LNCaP clone FGC (cell line): ENCODE results near the gene TNS4.

Source experiments
- DNase-seq: peaks from one replicate; pipeline ENCODE4 v3.0.0-alpha.2; 2011; ENCODE audit warnings: low read depth
- H3K4me3 ChIP-seq: 2 replicates; pipeline ENCODE4 v1.5.1; 2011; ENCODE audit warnings: mild to moderate bottlenecking, low read depth, low read length, control low read depth
- TF ChIP-seq, protein P1 (sequence below): IDR thresholded peaks from 2 replicates; pipeline ENCODE4 v1.5.1; 2012; ENCODE audit warnings: mild to moderate bottlenecking; ENCODE audit not compliant: control insufficient read depth, insufficient read depth; ENCODE audit errors: extremely low read depth

TNS4 gene

DNA sequence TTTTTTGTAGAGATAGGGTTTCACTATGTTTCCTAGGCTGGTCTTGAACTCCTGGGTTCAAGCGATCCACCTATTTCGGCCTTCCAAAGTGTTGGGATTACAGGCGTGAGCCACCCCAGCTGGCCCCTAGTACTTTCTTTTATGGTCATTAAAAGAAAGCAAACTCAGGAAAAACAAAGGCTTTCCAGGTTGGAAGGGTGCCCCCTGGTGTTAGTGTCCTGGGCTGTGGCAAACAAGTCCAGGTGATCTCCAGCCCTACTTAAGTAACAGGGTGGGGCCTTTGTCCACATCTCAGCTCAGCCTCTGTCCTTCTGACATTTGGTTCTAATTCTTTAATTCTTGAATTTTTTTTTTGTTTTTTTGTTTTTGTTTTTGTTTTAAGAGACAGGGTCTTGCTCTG, 51.2 kb downstream of the TNS4 start:
- no peak for DNase-seq

DNA sequence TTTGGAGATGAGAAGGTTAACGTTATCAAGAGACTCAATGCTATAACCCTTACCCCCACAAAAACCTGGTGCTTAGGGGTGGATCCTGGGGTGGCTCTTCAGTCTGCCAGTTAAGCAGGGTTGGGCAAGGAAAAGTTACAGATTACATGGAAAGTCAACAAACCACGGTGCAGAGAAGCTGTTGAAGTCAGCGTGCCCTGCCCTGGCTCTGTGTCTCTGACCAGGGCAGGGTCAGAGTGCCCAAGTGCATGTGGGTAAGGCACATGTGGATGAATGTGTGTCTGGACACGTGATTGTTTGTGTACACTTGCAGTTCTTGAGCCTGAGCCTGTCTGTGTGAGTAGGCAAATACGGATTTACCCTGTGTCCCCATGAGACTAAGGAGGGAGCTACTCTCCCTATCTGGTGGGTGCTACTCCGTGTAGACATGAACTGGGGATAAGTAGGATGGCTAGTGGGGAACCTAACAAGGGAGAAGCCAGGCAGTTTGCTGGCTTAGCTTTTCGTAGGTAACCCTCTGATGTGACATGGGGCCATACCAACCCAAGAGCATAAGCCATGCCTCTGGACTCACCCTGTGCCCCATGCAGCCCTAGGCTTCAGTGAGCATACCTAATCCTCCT, 52.7 kb downstream of the TNS4 start:
- H3K4me3 ChIP-seq: no peak overlapping the region
- DNase-seq: peak; percentile 61
- TF ChIP-seq, protein P1, sequence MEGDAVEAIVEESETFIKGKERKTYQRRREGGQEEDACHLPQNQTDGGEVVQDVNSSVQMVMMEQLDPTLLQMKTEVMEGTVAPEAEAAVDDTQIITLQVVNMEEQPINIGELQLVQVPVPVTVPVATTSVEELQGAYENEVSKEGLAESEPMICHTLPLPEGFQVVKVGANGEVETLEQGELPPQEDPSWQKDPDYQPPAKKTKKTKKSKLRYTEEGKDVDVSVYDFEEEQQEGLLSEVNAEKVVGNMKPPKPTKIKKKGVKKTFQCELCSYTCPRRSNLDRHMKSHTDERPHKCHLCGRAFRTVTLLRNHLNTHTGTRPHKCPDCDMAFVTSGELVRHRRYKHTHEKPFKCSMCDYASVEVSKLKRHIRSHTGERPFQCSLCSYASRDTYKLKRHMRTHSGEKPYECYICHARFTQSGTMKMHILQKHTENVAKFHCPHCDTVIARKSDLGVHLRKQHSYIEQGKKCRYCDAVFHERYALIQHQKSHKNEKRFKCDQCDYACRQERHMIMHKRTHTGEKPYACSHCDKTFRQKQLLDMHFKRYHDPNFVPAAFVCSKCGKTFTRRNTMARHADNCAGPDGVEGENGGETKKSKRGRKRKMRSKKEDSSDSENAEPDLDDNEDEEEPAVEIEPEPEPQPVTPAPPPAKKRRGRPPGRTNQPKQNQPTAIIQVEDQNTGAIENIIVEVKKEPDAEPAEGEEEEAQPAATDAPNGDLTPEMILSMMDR: no peak

More for the DNA sequence above, 51.2 kb downstream of the TNS4 start:
- TF ChIP-seq, protein P1: peak; percentile 52
- no peak overlapping the region for H3K4me3 ChIP-seq

DNA sequence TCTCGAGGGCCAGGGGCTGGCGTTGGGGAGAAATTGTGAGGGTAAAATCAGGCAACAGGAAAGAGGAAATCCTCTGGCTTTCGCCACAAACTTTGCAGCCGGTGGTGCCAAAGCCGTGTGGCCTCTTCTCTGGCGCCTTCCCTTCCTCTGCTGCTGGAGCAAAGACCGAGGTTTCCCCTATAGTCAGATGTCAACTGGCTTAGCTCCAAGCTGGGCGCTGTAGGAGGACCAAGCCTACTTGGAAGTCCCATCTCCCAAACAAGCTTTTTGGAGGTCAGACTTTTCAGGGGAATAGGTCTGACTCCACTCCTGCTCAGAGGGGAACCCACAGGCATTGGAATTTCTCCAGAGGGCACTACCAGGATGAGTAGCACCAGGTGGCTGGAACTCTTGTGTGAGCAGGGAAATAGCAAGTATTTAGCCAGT, 53.2 kb downstream of the TNS4 start:
- no peak for DNase-seq
- H3K4me3 ChIP-seq: no peak overlapping the region
- TF ChIP-seq, protein P1: no peak

DNA sequence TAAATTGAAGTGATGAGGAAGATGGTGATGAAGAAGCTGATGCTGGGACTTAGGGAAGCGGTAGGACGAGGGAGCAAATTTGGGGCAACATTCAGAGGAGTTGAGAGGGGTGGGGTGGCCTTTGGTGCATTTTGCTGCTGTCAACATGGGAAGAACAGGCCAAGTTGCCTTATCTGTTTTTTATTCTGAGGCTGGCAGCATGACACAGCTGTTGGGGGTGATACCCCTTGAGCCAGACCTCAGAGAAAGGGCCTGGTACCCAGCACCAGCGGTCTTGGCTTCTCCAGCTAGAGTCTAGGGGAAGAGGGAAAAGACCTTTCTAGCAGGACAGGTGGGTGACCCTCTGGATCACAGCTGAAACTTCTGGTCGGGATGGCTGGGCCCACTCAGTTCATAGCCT, 53.6 kb downstream of the TNS4 start:
- no peak for DNase-seq
- TF ChIP-seq, protein P1: no peak
- H3K4me3 ChIP-seq: no peak overlapping the region

DNA sequence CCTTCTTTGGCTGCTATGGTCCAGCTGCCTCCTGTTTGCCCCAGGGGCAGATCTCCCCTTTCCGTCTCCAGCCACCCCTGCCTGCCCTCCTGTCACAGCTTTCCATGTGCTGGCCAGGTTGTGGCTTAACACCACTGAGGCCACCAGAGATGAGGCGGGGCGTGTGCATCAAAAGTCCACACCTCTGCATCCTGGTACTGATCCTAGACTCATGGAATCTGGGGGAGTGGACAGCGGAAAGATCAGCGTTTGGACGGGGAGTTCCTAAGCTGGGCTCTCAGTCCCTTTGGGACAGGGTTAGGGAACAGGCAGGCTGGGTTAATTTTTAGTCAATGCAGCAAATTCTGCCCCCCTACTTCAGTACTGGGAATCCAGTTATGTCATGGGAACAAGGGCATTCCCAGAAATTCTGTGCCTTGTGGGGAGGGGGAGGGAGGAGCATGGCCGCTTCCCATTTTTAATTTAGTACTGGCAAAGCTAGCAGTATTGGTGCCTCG, 54.2 kb downstream of the TNS4 start:
- TF ChIP-seq, protein P1: no peak
- no peak for DNase-seq
- no peak overlapping the region for H3K4me3 ChIP-seq

DNA sequence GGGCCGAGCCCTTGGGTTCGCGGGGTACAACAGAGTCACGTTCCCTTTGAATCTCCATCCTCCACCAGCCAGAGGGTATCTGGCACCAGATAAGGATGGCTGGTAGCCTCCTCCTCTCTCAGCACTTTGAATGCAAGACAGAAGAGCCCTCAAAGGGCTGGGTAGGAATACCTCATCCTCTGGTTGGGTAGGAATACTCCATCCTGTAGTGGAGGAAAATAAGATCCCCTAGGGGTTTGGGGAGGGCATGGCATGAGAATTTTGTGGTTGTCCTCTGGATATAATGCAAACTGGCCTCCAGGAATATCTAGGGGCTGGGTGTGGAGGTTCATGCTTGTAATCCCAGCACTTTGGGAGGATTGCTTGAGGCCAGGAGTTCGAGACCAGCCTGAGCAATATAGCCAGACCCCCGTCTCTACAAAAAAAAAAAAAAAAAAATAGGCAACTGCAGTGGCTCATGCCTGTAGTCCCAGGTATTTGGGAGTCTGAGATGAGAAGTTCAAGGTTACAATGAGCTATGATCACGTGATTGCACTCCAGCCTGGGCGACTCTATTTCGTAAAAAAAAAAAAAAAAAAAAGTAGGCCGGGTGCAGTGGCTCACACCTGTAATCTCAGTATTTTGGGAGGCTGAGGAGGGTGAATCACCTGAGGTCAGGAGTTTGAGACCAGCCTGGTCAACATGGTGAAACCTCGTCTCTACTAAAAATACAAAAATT, 55.5 kb downstream of the TNS4 start:
- no peak for DNase-seq
- TF ChIP-seq, protein P1: no peak
- H3K4me3 ChIP-seq: no peak overlapping the region
